ENCODE results near the gene EID2B.

Gene EID2B

DNA sequence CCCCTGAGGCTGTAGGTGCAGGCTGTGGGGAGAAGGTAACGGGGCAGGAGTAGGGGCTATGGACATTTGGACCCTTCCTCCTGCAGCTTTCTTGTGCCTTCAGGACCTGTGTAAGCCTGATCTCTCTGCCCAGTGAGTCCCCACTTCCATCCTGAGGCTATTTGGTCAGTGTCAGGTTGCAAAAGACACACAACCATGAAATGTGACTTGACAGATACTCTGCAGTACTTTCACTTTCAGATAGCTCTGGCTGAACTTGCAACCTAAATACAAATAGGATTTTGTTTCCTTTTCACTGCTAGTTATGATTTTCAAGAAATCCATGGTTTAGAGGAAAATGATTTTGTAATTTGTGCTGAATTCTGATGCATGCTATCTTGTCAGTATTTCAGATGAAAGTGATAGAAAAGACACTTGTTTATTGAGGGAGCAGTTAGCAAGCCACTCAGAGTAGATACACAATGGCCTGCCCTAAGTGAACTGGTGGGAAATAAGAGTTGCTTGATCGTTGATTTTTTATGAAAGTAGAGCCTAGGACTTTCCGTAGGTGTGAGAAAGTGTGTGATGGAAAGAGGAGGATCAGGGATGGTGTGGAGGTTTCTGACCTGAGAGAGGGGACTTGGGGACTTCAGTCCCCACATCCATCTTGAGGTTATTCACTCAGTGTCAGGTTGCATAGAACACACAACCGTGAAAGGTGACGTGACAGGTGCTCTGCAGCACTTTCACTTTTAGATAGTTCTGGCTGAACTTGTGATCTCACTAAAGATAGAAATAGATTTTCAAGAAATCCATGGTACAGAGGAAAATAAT is 25.4 kb upstream of the EID2B start:
- TF ChIP-seq, protein P1, sequence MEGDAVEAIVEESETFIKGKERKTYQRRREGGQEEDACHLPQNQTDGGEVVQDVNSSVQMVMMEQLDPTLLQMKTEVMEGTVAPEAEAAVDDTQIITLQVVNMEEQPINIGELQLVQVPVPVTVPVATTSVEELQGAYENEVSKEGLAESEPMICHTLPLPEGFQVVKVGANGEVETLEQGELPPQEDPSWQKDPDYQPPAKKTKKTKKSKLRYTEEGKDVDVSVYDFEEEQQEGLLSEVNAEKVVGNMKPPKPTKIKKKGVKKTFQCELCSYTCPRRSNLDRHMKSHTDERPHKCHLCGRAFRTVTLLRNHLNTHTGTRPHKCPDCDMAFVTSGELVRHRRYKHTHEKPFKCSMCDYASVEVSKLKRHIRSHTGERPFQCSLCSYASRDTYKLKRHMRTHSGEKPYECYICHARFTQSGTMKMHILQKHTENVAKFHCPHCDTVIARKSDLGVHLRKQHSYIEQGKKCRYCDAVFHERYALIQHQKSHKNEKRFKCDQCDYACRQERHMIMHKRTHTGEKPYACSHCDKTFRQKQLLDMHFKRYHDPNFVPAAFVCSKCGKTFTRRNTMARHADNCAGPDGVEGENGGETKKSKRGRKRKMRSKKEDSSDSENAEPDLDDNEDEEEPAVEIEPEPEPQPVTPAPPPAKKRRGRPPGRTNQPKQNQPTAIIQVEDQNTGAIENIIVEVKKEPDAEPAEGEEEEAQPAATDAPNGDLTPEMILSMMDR (IDR thresholded peaks at IDR 0.05; ENCODE audit: low read depth, low read length) = no peak
- H3K4me3 ChIP-seq (ENCODE audit: low read depth, low read length) = no peak overlapping the region; the same call in 1 of the 2 replicates

DNA sequence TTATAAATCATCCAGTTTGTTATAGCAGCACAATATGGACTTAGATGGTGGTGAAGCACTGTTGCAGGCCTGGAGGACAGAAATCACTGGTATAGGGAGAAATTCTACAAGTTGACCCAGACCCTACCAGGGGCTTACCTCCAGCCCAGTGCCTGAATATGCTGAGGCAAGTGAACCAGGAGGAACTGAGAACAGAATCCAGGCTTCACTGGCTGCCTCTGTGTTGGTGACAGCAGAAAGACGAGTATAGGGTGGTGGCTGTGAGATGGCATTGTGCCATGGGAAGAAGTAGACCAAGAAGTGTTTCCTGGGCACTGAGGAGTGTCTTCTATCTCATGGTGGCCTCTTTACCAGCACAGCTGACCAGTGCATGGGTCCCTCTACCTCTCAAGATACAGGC is 23.2 kb upstream of the EID2B start:
- H3K4me3 ChIP-seq (ENCODE audit: low read depth, low read length) = no peak overlapping the region
- TF ChIP-seq, protein P1 (IDR thresholded peaks at IDR 0.05; ENCODE audit: low read depth, low read length) = no peak

DNA sequence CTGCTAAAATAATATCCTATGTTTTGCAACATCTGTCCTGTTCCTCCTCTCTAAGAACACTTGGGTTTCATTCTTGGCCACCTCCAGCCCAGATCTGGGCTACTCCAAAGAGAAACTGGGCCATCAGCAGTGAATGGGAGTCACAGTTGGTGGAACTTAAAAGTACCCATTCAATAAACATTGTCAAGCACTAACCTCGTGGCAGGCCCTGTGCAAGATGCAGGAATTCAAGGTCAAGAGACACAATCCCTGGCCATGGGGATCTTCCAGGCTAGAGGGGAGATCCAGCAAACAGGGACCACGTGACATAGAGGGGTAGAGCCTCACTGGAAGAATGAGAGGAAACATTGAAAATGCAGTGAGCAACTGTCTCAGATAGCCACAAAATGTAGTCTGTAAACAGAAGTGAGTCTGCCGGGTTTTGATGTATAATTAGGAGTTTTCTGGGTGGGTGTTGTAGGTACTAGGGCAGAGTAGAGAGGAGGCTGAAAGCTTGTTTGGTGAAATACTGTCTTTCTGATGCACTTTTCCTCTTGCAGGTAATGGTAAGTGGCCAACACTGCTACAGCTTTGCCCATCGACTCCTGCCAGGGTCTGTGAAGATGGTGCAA is 22.2 kb upstream of the EID2B start:
- no peak overlapping the region for H3K4me3 ChIP-seq (ENCODE audit: low read depth, low read length)
- TF ChIP-seq, protein P1 (IDR thresholded peaks at IDR 0.05; ENCODE audit: low read depth, low read length) = no peak

DNA sequence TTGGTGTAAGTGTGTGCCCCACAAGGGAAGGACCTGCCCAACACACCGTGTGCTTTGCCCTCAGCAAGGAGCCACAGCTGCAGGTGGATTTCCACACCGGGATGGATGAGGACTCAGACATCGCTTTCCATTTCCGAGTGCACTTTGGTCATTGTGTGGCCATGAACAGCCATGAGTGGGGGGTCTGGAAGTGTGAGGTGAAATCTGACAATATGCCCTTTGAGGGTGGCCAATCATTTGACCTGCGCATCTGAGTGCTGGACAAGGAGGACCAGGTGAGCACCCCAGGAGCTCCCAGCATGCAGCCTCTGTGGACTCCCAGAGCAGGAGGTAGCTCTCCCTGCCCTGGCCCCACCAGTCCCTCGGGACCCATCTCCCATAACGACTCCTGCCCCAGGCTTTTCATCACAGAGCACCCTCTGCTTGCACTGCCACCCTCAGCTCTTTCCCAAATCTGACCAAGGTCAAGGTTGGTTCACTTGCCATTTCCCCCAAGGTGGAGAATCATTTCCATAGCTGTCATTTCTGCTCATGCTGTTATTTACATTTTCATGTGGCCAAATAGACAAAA is 20.5 kb upstream of the EID2B start:
- no peak overlapping the region for H3K4me3 ChIP-seq (ENCODE audit: low read depth, low read length)
- TF ChIP-seq, protein P1 (IDR thresholded peaks at IDR 0.05; ENCODE audit: low read depth, low read length) = no peak

DNA sequence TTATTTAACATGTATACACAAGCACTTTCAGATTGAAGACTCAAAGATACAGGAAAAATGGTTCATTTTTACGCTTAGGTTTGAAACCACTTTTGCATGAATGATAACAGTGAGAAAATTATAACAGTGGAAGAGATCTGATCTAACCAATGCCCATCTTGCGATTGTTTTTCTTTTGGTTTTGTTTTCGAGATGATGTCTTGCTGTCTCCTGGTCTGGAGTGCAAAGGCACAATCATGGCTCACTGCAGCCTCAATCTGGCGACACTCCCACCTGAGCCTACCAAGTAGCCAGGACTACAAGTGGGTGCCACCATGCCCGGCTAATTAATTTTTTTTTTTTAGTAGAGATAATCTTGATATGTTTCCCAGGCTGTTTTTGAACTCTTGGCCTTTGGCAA is 17.5 kb upstream of the EID2B start:
- no peak overlapping the region for H3K4me3 ChIP-seq (ENCODE audit: low read depth, low read length)
- TF ChIP-seq, protein P1 (IDR thresholded peaks at IDR 0.05; ENCODE audit: low read depth, low read length) = no peak

DNA sequence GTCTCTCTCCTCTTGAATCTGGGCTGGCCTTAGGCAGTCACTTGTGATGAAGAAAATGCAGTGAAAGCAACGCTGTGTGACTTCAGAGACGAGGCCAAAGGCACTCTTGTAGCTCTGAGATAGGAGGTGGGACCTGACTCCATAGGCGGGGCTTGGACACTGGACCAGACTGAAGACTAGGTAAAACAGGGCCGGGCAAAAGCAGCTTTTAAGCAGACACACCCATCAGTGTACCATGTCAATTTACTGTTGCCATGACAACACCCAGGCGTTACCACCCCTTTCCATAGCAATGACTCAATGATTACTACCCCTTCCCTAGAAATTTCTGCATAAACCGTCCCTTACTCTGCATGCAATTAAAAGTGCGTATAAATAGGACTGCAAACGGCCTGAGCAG is 13.9 kb upstream of the EID2B start:
- TF ChIP-seq, protein P1 (IDR thresholded peaks at IDR 0.05; ENCODE audit: low read depth, low read length) = no peak
- no peak overlapping the region for H3K4me3 ChIP-seq (ENCODE audit: low read depth, low read length)

DNA sequence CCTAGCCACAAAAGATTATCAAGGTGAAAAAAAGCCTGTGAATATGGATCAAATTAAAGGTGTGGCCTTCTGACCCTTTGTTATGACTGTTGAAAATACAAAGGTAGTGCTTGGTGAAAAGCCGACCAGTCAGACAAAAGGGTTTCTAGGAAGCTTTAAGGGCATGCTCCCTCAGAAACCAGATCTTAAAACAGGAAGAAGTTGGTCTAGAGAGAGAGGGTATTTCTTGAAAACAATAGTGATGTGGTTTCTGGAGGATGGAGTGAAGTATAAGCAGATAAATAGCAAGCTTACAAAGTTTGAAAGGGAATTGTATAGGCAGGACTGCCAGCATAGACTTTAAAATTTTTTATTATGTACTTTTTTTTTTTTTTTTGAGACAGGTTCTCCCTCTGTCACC is 12.3 kb upstream of the EID2B start:
- no peak overlapping the region for H3K4me3 ChIP-seq (ENCODE audit: low read depth, low read length)
- TF ChIP-seq, protein P1 (IDR thresholded peaks at IDR 0.05; ENCODE audit: low read depth, low read length) = no peak

Measured in WI38 (cell line).